Caco-2 (cell line): Measurements from ENCODE around the gene SRA1. TPM values are rescaled to one million over a fixed set of nuclear protein-coding genes. Genes with fewer than 3 reads are reported as not detected.

Experiments
- BruUV-seq: library from RNA; stranded (reverse); fragments of 400-500 nt; replicated peaks from 2 replicates; lab custom pipeline; 2021; lab: Mats Ljungman, UMichigan
- CTCF ChIA-PET: fragments of 300-600 bp; sonication (Branson Sonifier 250); formaldehyde crosslinking; loops from one replicate; lab custom pipeline; 2022; ENCODE audit warnings: antibody characterized with exemption; lab: Charles Lee
- POLR2A ChIA-PET: fragments of 300-600 bp; sonication (Branson Sonifier 250); formaldehyde crosslinking; loops from one replicate; lab custom pipeline; 2022; ENCODE audit warnings: antibody characterized with exemption; lab: Charles Lee
- DNase-seq, 2 experiments: peaks; one replicate each; pipeline versions ENCODE4 v3.0.0 to v3.0.0-alpha.2; 2020 to 2022
- H3K27me3 ChIP-seq: replicated peaks from 2 replicates; pipeline ENCODE4 v1.6.0; 2011; ENCODE audit warnings: low read length; ENCODE audit not compliant: control insufficient read depth, insufficient read depth
- H3K36me3 ChIP-seq: 2 replicates; pipeline ENCODE4 v1.5.1; 2011; ENCODE audit warnings: low read length; ENCODE audit not compliant: control insufficient read depth, insufficient read depth
- H3K4me1 ChIP-seq: fragments of 250-450 bp; sonication (Bioruptor Pico); 2 replicates; pipeline ENCODE4 v1.5.1; 2020; ENCODE audit warnings: mild to moderate bottlenecking
- H3K4me3 ChIP-seq: 2 replicates; pipeline ENCODE4 v1.5.1; 2011; ENCODE audit warnings: low read depth, mild to moderate bottlenecking, control low read depth, low read length
- H3K9me3 ChIP-seq: fragments of 250-450 bp; sonication (Bioruptor Pico); 2 replicates; pipeline ENCODE4 v1.5.1; 2020; ENCODE audit warnings: mild to moderate bottlenecking, moderate library complexity
- H3K27ac Mint-ChIP-seq: one replicate; pipeline ENCODE4 v1.8.0; 2022; ENCODE audit warnings: mixed read lengths; ENCODE audit not compliant: unreplicated experiment
- H3K27me3 Mint-ChIP-seq: one replicate; pipeline ENCODE4 v1.8.0; 2022; ENCODE audit warnings: mixed read lengths; ENCODE audit not compliant: insufficient read depth, unreplicated experiment
- H3K36me3 Mint-ChIP-seq: one replicate; pipeline ENCODE4 v1.8.0; 2022; ENCODE audit warnings: mild to moderate bottlenecking, mixed read lengths; ENCODE audit not compliant: insufficient read depth, unreplicated experiment
- H3K4me1 Mint-ChIP-seq: one replicate; pipeline ENCODE4 v1.8.0; 2022; ENCODE audit warnings: low read depth, mixed read lengths; ENCODE audit not compliant: unreplicated experiment
- H3K4me3 Mint-ChIP-seq: one replicate; pipeline ENCODE4 v1.8.0; 2022; ENCODE audit warnings: mild to moderate bottlenecking, moderate library complexity, mixed read lengths; ENCODE audit not compliant: unreplicated experiment
- H3K9me3 Mint-ChIP-seq: one replicate; pipeline ENCODE4 v1.8.0; 2022; ENCODE audit warnings: mixed read lengths; ENCODE audit not compliant: unreplicated experiment
- CTCF ChIP-seq, 2 experiments: fragments of 200-600 bp in 1 of 2; IDR thresholded peaks; 1 replicate in 1 of 2; 2 replicates in 1 of 2; pipeline versions ENCODE4 v1.5.1 to v1.8.0; 2011 to 2022; ENCODE audit warnings: antibody characterized with exemption in 1 of 2, control low read depth in 1 of 2, inconsistent platforms in 1 of 2, low read depth in 1 of 2, low read length in 1 of 2, mild to moderate bottlenecking in 1 of 2, moderate library complexity in 1 of 2; ENCODE audit not compliant: insufficient read depth in 1 of 2, severe bottlenecking in 1 of 2, unreplicated experiment in 1 of 2
- intact Hi-C: fragments of 100-400 bp; cut with micrococcal nuclease; formaldehyde crosslinking; loops from one replicate; pipeline ENCODE4 v1.10.0; 2022; ENCODE audit not compliant: unreplicated experiment
- total RNA-seq: library from RNA; stranded (reverse); gene quantifications from 2 replicates; pipeline ENCODE4 v1.2.3, GENCODE V29; 2022

SRA1 gene
- total RNA-seq, 1 experiment from 2014 or later = 50.3 TPM

GRCh38 chr5:140576776-140577201 lies 19.5 kb upstream of the SRA1 start:
- Mint-ChIP-seq H3K4me3 (no peak overlapping the region), H3K27me3 (no peaks in the 10 kb centered on the region), H3K4me1 (peaks cover 19% of the 10 kb centered on the region), H3K9me3 (no peaks in the 10 kb centered on the region), H3K27ac (peak overlapping the region; percentile 18), H3K36me3 (no peaks in the 10 kb centered on the region)
- TF ChIP-seq CTCF (IDR thresholded peaks at IDR 0.05; ENCODE audit: insufficient read depth in 1 of 2, low read depth in 1 of 2, low read length in 1 of 2, severe bottlenecking in 1 of 2, unreplicated experiment in 1 of 2) = no peak
- POLR2A ChIA-PET = interaction anchor here (0.9 kb wide), 1 partner anchor 13 kb away, joined by 3 read pairs; no protein-coding TSS in a partner anchor
- DNase-seq = no peak
- Histone ChIP-seq H3K4me3 (no peak overlapping the region), H3K27me3 (no peaks in the 10 kb centered on the region), H3K9me3 (no peaks in the 10 kb centered on the region; the same call in 1 of the 2 replicates), H3K4me1 (peaks cover 7% of the 10 kb centered on the region), H3K36me3 (no peaks in the 10 kb centered on the region)
- intact Hi-C loops = loop anchor here (5.0 kb wide), 1 partner anchor 61 kb away; the partner anchor contains the start of gene TMCO6
- CTCF ChIA-PET = no interaction called here
- BruUV-seq = no TSS peak

GRCh38 chr5:140575309-140575708 lies 18.0 kb upstream of the SRA1 start:
- Histone ChIP-seq H3K36me3 (no peaks in the 10 kb centered on the region), H3K4me1 (peaks cover 7% of the 10 kb centered on the region), H3K4me3 (no peak overlapping the region), H3K9me3 (no peaks in the 10 kb centered on the region; the same call in 1 of the 2 replicates), H3K27me3 (no peaks in the 10 kb centered on the region)
- ChIA-PET CTCF (interaction anchor here (0.6 kb wide), 1 partner anchor 71 kb away, joined by 4 read pairs; no protein-coding TSS in a partner anchor), POLR2A (no interaction called here)
- no peak overlapping the region for H3K4me3 Mint-ChIP-seq
- intact Hi-C loops = loop anchor here (1.0 to 5.0 kb wide), 2 partner anchors 62 to 145 kb away; partner anchors contain the start of gene TMCO6
- no peaks in the 10 kb centered on the region for H3K27me3 Mint-ChIP-seq
- H3K27ac Mint-ChIP-seq = no peak overlapping the region
- no TSS peak for BruUV-seq
- no peaks in the 10 kb centered on the region for H3K9me3 Mint-ChIP-seq
- peaks cover 19% of the 10 kb centered on the region for H3K4me1 Mint-ChIP-seq
- TF ChIP-seq CTCF (IDR thresholded peaks at IDR 0.05; ENCODE audit: insufficient read depth in 1 of 2, low read depth in 1 of 2, low read length in 1 of 2, severe bottlenecking in 1 of 2, unreplicated experiment in 1 of 2) = peak; percentile 31 to 39
- DNase-seq = peak; percentile 60 to 61
- H3K36me3 Mint-ChIP-seq = peaks cover under 1% of the 10 kb centered on the region

DNA sequence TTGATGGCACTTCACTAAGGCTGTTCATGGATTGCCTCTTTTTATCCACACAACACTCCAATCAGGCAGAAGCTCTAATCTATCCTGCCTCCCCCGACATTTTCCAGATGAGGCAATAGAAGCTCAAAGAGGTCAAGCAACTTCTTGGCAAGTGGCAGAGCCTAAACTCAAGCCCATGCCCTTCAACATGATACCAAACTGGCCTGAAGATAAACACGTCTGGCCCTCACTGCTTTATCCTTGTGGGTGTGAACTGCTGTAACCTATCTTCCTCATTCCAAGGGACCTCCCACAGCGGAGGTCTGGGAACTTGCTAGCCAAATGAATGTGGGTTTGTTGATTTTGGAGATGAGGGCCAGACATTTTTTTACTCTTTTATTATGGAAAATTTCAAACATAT lies 16.9 kb upstream of the SRA1 start:
- no peaks in the 10 kb centered on the region; the same call in 1 of the 2 replicates for H3K9me3 ChIP-seq
- Mint-ChIP-seq H3K4me1 (peaks cover 19% of the 10 kb centered on the region), H3K27ac (no peak overlapping the region), H3K4me3 (no peak overlapping the region), H3K36me3 (peaks cover 5% of the 10 kb centered on the region), H3K27me3 (no peaks in the 10 kb centered on the region), H3K9me3 (no peaks in the 10 kb centered on the region)
- H3K4me1 ChIP-seq = peaks cover 7% of the 10 kb centered on the region
- no peaks in the 10 kb centered on the region for H3K27me3 ChIP-seq
- ChIA-PET CTCF (no interaction called here), POLR2A (interaction anchor here (0.8 kb wide), 1 partner anchor 16 kb away, joined by 3 read pairs; no protein-coding TSS in a partner anchor)
- BruUV-seq = no TSS peak
- intact Hi-C loops = no loop called here
- no peaks in the 10 kb centered on the region for H3K36me3 ChIP-seq
- no peak for TF ChIP-seq CTCF (IDR thresholded peaks at IDR 0.05; ENCODE audit: insufficient read depth in 1 of 2, low read depth in 1 of 2, low read length in 1 of 2, severe bottlenecking in 1 of 2, unreplicated experiment in 1 of 2)
- no peak overlapping the region for H3K4me3 ChIP-seq
- DNase-seq = no peak
